ENCODE results near the gene SLC22A16. TPM values are rescaled to one million over a fixed set of nuclear protein-coding genes. Genes with fewer than 3 reads are reported as not detected.

Gene SLC22A16
- total and polyA plus RNA-seq, 2 of the 8 experiments (the other 6 are each of a cell fraction or from before 2014, with no cell fraction given): not detected

GRCh38 chr6:110492584-110492983 lies 16.2 kb upstream of the SLC22A16 start:
- Histone ChIP-seq H4K20me1 (replicated peaks in 1 of 2; ENCODE audit: control insufficient read depth in 1 of 2, insufficient read depth in 2 of 2, low read length in 2 of 2) (no peaks in the 10 kb centered on the region), H3K14ac (ENCODE audit: insufficient read length) (no peak overlapping the region), H4K8ac (ENCODE audit: extremely low read depth, insufficient read depth, low read length) (no peak overlapping the region), H3K9me3 (ENCODE audit: insufficient read depth in 2 of 2, low read depth in 1 of 2, low read length in 1 of 2) (no peaks in the 10 kb centered on the region; a peak in 1 of 4 replicates), H3K27ac (ENCODE audit: low read depth, low read length) (no peak overlapping the region), H3K56ac (replicated peaks; ENCODE audit: insufficient read length, low read depth, low read length) (no peak overlapping the region), H4K91ac (replicated peaks; ENCODE audit: insufficient read length, low read length) (no peak overlapping the region), H2BK12ac (ENCODE audit: low read depth, low read length) (no peak overlapping the region), H3K9ac (replicated peaks in 1 of 4; ENCODE audit: extremely low read depth in 1 of 4, low read depth in 3 of 4, low read length in 3 of 4) (peak overlapping the region in 1 of 4 experiments; percentile 34; a peak in 1 of 7 replicates), H3K4me3 (ENCODE audit: extremely low read depth in 1 of 4, insufficient read depth in 2 of 4, low read depth in 3 of 4, low read length in 4 of 4) (no peak overlapping the region), H3K23ac (ENCODE audit: insufficient read length) (no peak overlapping the region), H3K79me1 (ENCODE audit: low read depth, low read length) (no peaks in the 10 kb centered on the region), H2BK120ac (replicated peaks; ENCODE audit: low read depth, low read length) (no peak overlapping the region), H4K5ac (ENCODE audit: insufficient read length, low read depth, low read length) (no peak overlapping the region), H2BK20ac (ENCODE audit: low read length) (no peak overlapping the region), H2BK5ac (ENCODE audit: low read depth, low read length) (no peak overlapping the region), H2AFZ (ENCODE audit: low read length) (peak overlapping the region; percentile 35; the same call in 1 of the 2 replicates), H3K18ac (ENCODE audit: extremely low read depth, low read length) (no peak overlapping the region), H3K79me2 (ENCODE audit: control insufficient read depth in 1 of 2, insufficient read depth in 2 of 2, low read length in 2 of 2) (no peaks in the 10 kb centered on the region), H3K4ac (replicated peaks; ENCODE audit: insufficient read length, low read depth, low read length) (no peak overlapping the region), H2BK15ac (ENCODE audit: low read length) (no peak overlapping the region), H3K23me2 (ENCODE audit: low read depth, low read length) (no peaks in the 10 kb centered on the region), H3K4me2 (ENCODE audit: insufficient read depth in 1 of 2, low read depth in 2 of 2, low read length in 2 of 2) (no peak overlapping the region), H3K27me3 (replicated peaks in 1 of 4; ENCODE audit: control insufficient read depth in 3 of 4, extremely low read depth in 1 of 4, insufficient read depth in 3 of 4, low read length in 3 of 4) (no peaks in the 10 kb centered on the region), H2AK5ac (ENCODE audit: low read depth, low read length) (no peak overlapping the region), H3K4me1 (replicated peaks in 1 of 4; ENCODE audit: control insufficient read depth in 3 of 4, insufficient read depth in 4 of 4, low read length in 3 of 4) (no peaks in the 10 kb centered on the region; a peak in 1 of 7 replicates), H3K36me3 (ENCODE audit: control insufficient read depth in 2 of 4, insufficient read depth in 4 of 4, low read length in 3 of 4) (no peaks in the 10 kb centered on the region)
- FAIRE-seq (no peak), DNase-seq (ENCODE audit: low read depth in 1 of 2, low spot score in 2 of 2) (no peak)
- 74% methylated on average over 7 of the region's 7 CpGs; no CpG with 5 or more reads in 1 of the 2 experiments for WGBS, 2 experiments (ENCODE audit: extremely low coverage in 1 of 2, insufficient coverage in 1 of 2, insufficient read length in 1 of 2, insufficient replicate concordance in 2 of 2, low coverage in 1 of 2, low lambda C conversion rate in 2 of 2, missing lambda C conversion rate in 1 of 2)
- ChIA-PET POLR2A (ENCODE audit: partially characterized antibody) (no interaction called here), CTCF (ENCODE audit: partially characterized antibody) (interaction anchor here (1.9 kb wide), 1 partner anchor 26 kb away, joined by 7 read pairs; no protein-coding TSS in a partner anchor)
- TF ChIP-seq POLR2AphosphoS5 (IDR thresholded peaks at IDR 0.05; ENCODE audit: low read depth, low read length): no peak
- TF ChIP-seq MAX (IDR thresholded peaks at IDR 0.05): no peak
- TF ChIP-seq RFX5 (IDR thresholded peaks at IDR 0.05; ENCODE audit: borderline replicate concordance, low read depth, low read length): no peak
- TF ChIP-seq POLR2A (IDR thresholded peaks at IDR 0.05; ENCODE audit: control extremely low read depth in 1 of 2, low read depth in 2 of 2, low read length in 2 of 2): no peak
- no peak for TF ChIP-seq CBX5 (IDR thresholded peaks at IDR 0.05; ENCODE audit: low read depth, low read length)
- no peak for TF ChIP-seq KDM4A (IDR thresholded peaks at IDR 0.05; ENCODE audit: low read depth, low read length, severe bottlenecking)
- TF ChIP-seq ASH2L (IDR thresholded peaks at IDR 0.05; ENCODE audit: low read length): no peak
- TF ChIP-seq CHD1 (IDR thresholded peaks at IDR 0.05; ENCODE audit: low read depth, low read length): no peak
- TF ChIP-seq SP1 (IDR thresholded peaks at IDR 0.05; ENCODE audit: low read depth, low read length): no peak
- no peak for TF ChIP-seq PHF8 (conservative IDR thresholded peaks at IDR 0.05; ENCODE audit: low read depth, low read length)
- no peak for TF ChIP-seq SP4 (IDR thresholded peaks at IDR 0.05; ENCODE audit: low read length)
- no peak for TF ChIP-seq BRCA1 (IDR thresholded peaks at IDR 0.05; ENCODE audit: low read depth, low read length)
- TF ChIP-seq CTCF (IDR thresholded peaks at IDR 0.05; ENCODE audit: control extremely low read depth in 1 of 3, insufficient read depth in 1 of 3, low read depth in 1 of 3, low read length in 3 of 3): no peak
